K562 (cell line): ENCODE results near the gene ZNF780A. TPM values are rescaled to one million over a fixed set of nuclear protein-coding genes. Genes with fewer than 3 reads are reported as not detected.

Experiments
- ATAC-seq: fragments of 200-7000 bp; cut with Tn5 transposase; 3 replicates; pipeline ENCODE4 v1.9.1; 2020; ENCODE audit warnings: moderate library complexity
- BruUV-seq: library from RNA; stranded (reverse); fragments of 400-500 nt; replicated peaks from 2 replicates; lab custom pipeline; 2021; lab: Mats Ljungman, UMichigan
- CTCF ChIA-PET: fragments of 300-600 bp; formaldehyde crosslinking; extraction: SDS; loops from one replicate; lab custom pipeline; 2021; ENCODE audit warnings: low intra/inter-chr PET ratio; lab: Yijun Ruan, JAX
- POLR2A ChIA-PET: fragments of 300-600, 350-650 bp; sonication (Branson Sonifier 250); formaldehyde crosslinking; extraction: SDS; loops from one replicate; lab custom pipeline; 2021; ENCODE audit warnings: antibody characterized with exemption, inconsistent platforms; lab: Yijun Ruan, JAX
- DNase-seq, 4 experiments: peaks; one replicate each; pipeline versions ENCODE4 v3.0.0 to v3.0.0-alpha.2; 2011 to 2018; ENCODE audit warnings: low spot score in 3 of 4, mixed read lengths in 3 of 4; ENCODE audit errors: extremely low read depth in 1 of 4
- FAIRE-seq: peaks from 2 replicates; lab custom pipeline; 2011; peaks lifted over from hg19 to GRCh38; lab: Jason Lieb, UNC
- H2AFZ ChIP-seq: 2 replicates; pipeline ENCODE4 v1.6.0; 2011; ENCODE audit warnings: low read depth, low read length, control low read depth, inconsistent platforms
- H3K27ac ChIP-seq: fragments of 200-600 bp; 3 replicates; pipeline ENCODE4 v1.8.0; 2011; ENCODE audit warnings: low read depth, mild to moderate bottlenecking, control low read depth, inconsistent platforms, low read length, moderate library complexity, mixed read lengths; ENCODE audit errors: extremely low read depth
- H3K27me3 ChIP-seq, 2 experiments: fragments of 300-600 bp in 1 of 2; 2 replicates in 1 of 2; 3 replicates in 1 of 2; pipeline versions ENCODE4 v1.6.0 to v1.8.0; 2011; ENCODE audit warnings: inconsistent platforms in 2 of 2, low read length in 2 of 2, mild to moderate bottlenecking in 1 of 2, mixed read lengths in 1 of 2, moderate library complexity in 1 of 2; ENCODE audit not compliant: control insufficient read depth in 2 of 2, insufficient read depth in 2 of 2
- H3K36me3 ChIP-seq: fragments of 300-600 bp; 3 replicates; pipeline ENCODE4 v1.8.0; 2011; ENCODE audit warnings: mild to moderate bottlenecking, low read length, inconsistent platforms; ENCODE audit not compliant: control insufficient read depth, insufficient read depth
- H3K4me1 ChIP-seq, 2 experiments: fragments of 200-600 bp in 1 of 2; replicated peaks in 1 of 2; 2 replicates in 1 of 2; 3 replicates in 1 of 2; pipeline versions ENCODE4 v1.5.1 to v1.8.0; 2011; ENCODE audit warnings: inconsistent platforms in 2 of 2, low read length in 2 of 2, mild to moderate bottlenecking in 1 of 2, mixed read lengths in 1 of 2, moderate library complexity in 1 of 2; ENCODE audit not compliant: control insufficient read depth in 2 of 2, insufficient read depth in 2 of 2
- H3K4me2 ChIP-seq: 2 replicates; pipeline ENCODE4 v1.6.1; 2011; ENCODE audit warnings: low read length, control low read depth, inconsistent platforms, mixed read lengths; ENCODE audit not compliant: insufficient read depth
- H3K4me3 ChIP-seq: fragments of 200-600 bp; sonication (generic), shearing (Covaris generic); 2 replicates; pipeline ENCODE4 v1.5.1; 2016; ENCODE audit warnings: control low read depth, inconsistent platforms
- H3K79me2 ChIP-seq: fragments of 200-600 bp; 3 replicates; pipeline ENCODE4 v1.8.0; 2011; ENCODE audit warnings: low read length, inconsistent platforms; ENCODE audit not compliant: control insufficient read depth, insufficient read depth
- H3K9ac ChIP-seq, 2 experiments: 2 replicates each; pipeline versions ENCODE4 v1.6.0 to v1.6.1; 2011; ENCODE audit warnings: low read depth in 2 of 2, low read length in 2 of 2, control low read depth in 1 of 2, inconsistent platforms in 1 of 2, mild to moderate bottlenecking in 1 of 2, mixed read lengths in 1 of 2; ENCODE audit not compliant: insufficient read depth in 1 of 2
- H3K9me1 ChIP-seq: one replicate; pipeline ENCODE4 v1.6.0; 2011; ENCODE audit warnings: inconsistent platforms, mild to moderate bottlenecking, low read length, moderate library complexity; ENCODE audit not compliant: control insufficient read depth, insufficient read depth
- H3K9me3 ChIP-seq: replicated peaks from 2 replicates; pipeline ENCODE4 v1.5.1; 2011; ENCODE audit warnings: low read depth, low read length, inconsistent platforms; ENCODE audit not compliant: control insufficient read depth, insufficient read depth
- H4K20me1 ChIP-seq: replicated peaks from 2 replicates; pipeline ENCODE4 v1.6.1; 2011; ENCODE audit warnings: low read length, inconsistent platforms, mixed read lengths; ENCODE audit not compliant: control insufficient read depth, insufficient read depth
- ARID2 ChIP-seq: fragments of 450-650 bp; IDR thresholded peaks from 2 replicates; pipeline ENCODE4 v1.6.1; 2017; ENCODE audit warnings: antibody characterized with exemption, mild to moderate bottlenecking
- CTBP1 ChIP-seq: fragments of 450-650 bp; IDR thresholded peaks from 2 replicates; pipeline ENCODE4 v1.6.1; 2016; ENCODE audit warnings: borderline replicate concordance
- GTF2E2 ChIP-seq: fragments of 200-800 bp; sonication (Bioruptor generic); IDR thresholded peaks from 2 replicates; pipeline ENCODE4 v1.6.1; 2016; ENCODE audit warnings: missing genetic modification characterization, missing compliant biosample characterization
- PHB ChIP-seq: fragments of 250-450 bp; sonication (Bioruptor Pico); IDR thresholded peaks from 2 replicates; pipeline ENCODE4 v1.5.0; 2021
- RAD21 ChIP-seq, 2 experiments: fragments of 250-450 bp in 1 of 2; fragments of 450-650 bp in 1 of 2; sonication (Bioruptor Pico) in 1 of 2; formaldehyde crosslinking in 1 of 2; IDR thresholded peaks in 1 of 2; conservative IDR thresholded peaks in 1 of 2; 2 replicates each; pipeline versions ENCODE4 v1.4.0 to v1.8.0; 2020 to 2022; ENCODE audit warnings: mild to moderate bottlenecking in 2 of 2, moderate library complexity in 1 of 2
- STAG1 ChIP-seq: sonication (generic); formaldehyde crosslinking; IDR thresholded peaks from 2 replicates; pipeline ENCODE4 v1.5.0; 2020; ENCODE audit warnings: missing genetic modification reagents, borderline replicate concordance
- ZNF436 ChIP-seq: fragments of 250-450, 450-650 bp; sonication (Bioruptor Pico); formaldehyde crosslinking; IDR thresholded peaks from 2 replicates; pipeline ENCODE4 v1.7.0; 2020; ENCODE audit warnings: mild to moderate bottlenecking
- ZNF696 ChIP-seq: fragments of 250-450 bp; sonication (Bioruptor Pico); conservative IDR thresholded peaks from 2 replicates; pipeline ENCODE4 v1.4.0; 2020; ENCODE audit warnings: mild to moderate bottlenecking, moderate library complexity
- WGBS: fragments of 100-300 bp; shearing (Covaris generic); methylation state at CpG from one replicate; pipeline ENCODE4 v1.1.6; 2016; ENCODE audit warnings: low coverage, mixed read lengths; ENCODE audit not compliant: insufficient coverage; ENCODE audit errors: missing lambda C conversion rate; 5-methylcytosine and 5-hydroxymethylcytosine counted together
- in situ Hi-C: fragments of 300-500 bp; cut with MboI; formaldehyde crosslinking; loops from 4 replicates; pipeline ENCODE4 v1.15.0; 2018; ENCODE audit warnings: inconsistent platforms, mixed read lengths
- intact Hi-C: fragments of 100-400 bp; cut with micrococcal nuclease; formaldehyde crosslinking; loops from 2 replicates; pipeline ENCODE4 v1.14.2; 2022
- polyA plus RNA-seq, 8 experiments: library from polyadenylated mRNA; depleted of rRNA in 4 of 8; stranded (reverse) in 5 of 8; unstranded in 3 of 8; fragments of >200 nt; fragmentation: Nextera tagmentation in 2 of 8; fragmentation: Illumina TruSeq in 1 of 8; extraction: Ambion mirVana in 2 of 8; extraction: Trizol in 1 of 8; gene quantifications; 2 replicates each; pipeline versions ENCODE4 v1.2.1 to v1.2.3, GENCODE V29; 2011 to 2014; ENCODE audit warnings: inconsistent platforms in 1 of 8, missing spikeins in 1 of 8
- total RNA-seq, 7 experiments: library from RNA; depleted of rRNA in 6 of 7; stranded (reverse); fragments of >200 nt in 6 of 7; fragmentation: Illumina TruSeq in 2 of 7; extraction: Trizol in 2 of 7; gene quantifications; 2 replicates each; pipeline versions ENCODE4 v1.2.1 to v1.2.3, GENCODE V29; 2011 to 2021; ENCODE audit warnings: low replicate concordance in 1 of 7
- TF ChIP-seq, protein P1 (sequence below): fragments of 450-650 bp; IDR thresholded peaks from 2 replicates; pipeline ENCODE4 v1.6.1; 2016; ENCODE audit warnings: mild to moderate bottlenecking, moderate library complexity

ZNF780A gene
- total and polyA plus RNA-seq, 9 of the 15 experiments (the other 6 are each of a cell fraction or from before 2014, with no cell fraction given) = 11.7 to 36.1 (median 25.8) TPM

DNA sequence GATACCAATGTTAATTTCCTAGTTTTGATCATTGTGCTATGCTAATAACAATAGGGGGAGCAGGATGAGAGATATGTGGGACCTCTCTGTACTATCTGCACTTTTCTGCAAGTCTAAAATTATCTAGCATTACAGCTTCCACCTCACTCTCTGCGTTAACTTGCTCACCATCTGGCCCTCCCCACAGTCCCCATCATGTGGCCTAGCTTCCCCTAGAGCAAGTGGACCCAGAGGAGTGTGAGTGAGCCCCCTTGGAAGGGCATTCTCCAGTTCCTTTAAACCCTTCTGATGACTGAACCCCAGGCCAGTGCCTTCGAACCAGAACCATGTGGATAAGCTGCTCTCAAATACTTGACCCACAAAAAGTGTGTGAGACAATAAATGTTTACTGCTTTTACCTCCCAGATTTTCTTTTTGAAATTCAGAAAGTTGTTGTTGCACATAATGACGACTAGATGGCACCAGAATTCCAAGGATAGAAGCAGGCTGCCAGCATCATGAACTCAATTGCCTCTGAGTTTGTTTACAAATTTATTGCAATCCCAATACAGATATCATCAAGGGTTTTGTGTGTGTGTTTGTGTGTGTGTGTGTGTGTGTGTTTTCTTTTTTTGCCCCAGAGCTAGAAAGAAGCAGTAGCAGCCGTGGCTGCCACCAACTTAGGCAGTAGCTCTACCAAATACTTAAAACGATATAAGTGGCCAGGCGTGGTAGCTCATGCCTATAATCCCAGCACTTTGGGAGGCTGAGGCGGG is 49.0 kb upstream of the ZNF780A start:
- H3K27me3 ChIP-seq = peaks cover 6 to 10% of the 10 kb centered on the region in 2 experiments
- DNase-seq (peak; percentile 35 to 56 (median 44)), ATAC-seq (peak; percentile 52; the same call in 2 of the 3 replicates), FAIRE-seq (peak; percentile 97)
- WGBS = 13% methylated on average over 7 of the region's 7 CpGs
- ChIA-PET POLR2A (interaction anchor here (0.6 to 1.4 kb wide), 3 partner anchors 13 to 1183 kb away, joined by 3 to 6 read pairs (median 4); no protein-coding TSS in a partner anchor), CTCF (interaction anchor here (0.6 to 2.9 kb wide), 7 partner anchors 43 to 1123 kb away, joined by 3 to 24 read pairs (median 6); no protein-coding TSS in a partner anchor)
- H3K4me2 ChIP-seq = no peak overlapping the region
- in situ Hi-C loops (no loop called here), intact Hi-C loops (loop anchor here (2.0 to 10.0 kb wide), 3 partner anchors 83 to 347 kb away; no protein-coding TSS in a partner anchor)
- no TSS peak for BruUV-seq
- no peak overlapping the region for H3K9ac ChIP-seq
- no peaks in the 10 kb centered on the region for H4K20me1 ChIP-seq
- no peaks in the 10 kb centered on the region for H3K9me3 ChIP-seq
- no peaks in the 10 kb centered on the region for H3K9me1 ChIP-seq
- no peak overlapping the region for H3K4me3 ChIP-seq
- no peak overlapping the region for H2AFZ ChIP-seq
- no peaks in the 10 kb centered on the region; a peak in 1 of 5 replicates for H3K4me1 ChIP-seq
- no peaks in the 10 kb centered on the region for H3K36me3 ChIP-seq
- no peak overlapping the region for H3K27ac ChIP-seq
- H3K79me2 ChIP-seq = no peaks in the 10 kb centered on the region
- TF ChIP-seq RAD21 (CRISPR knock-in tag; conservative IDR thresholded peaks at IDR 0.05 in 1 of 2, IDR thresholded peaks at IDR 0.05 in 1 of 2) (peak; percentile 89 to 95), ZNF696 (no peak), GTF2E2 (tag) (no peak), STAG1 (CRISPR knock-in tag) (peak; percentile 61; the same call in 1 of the 2 replicates), CTBP1 (no peak), ARID2 (peak; percentile 57; the same call in 1 of the 2 replicates), PHB (CRISPR knock-in tag) (no peak), ZNF436 (CRISPR knock-in tag) (no peak)
- TF ChIP-seq, protein P1, sequence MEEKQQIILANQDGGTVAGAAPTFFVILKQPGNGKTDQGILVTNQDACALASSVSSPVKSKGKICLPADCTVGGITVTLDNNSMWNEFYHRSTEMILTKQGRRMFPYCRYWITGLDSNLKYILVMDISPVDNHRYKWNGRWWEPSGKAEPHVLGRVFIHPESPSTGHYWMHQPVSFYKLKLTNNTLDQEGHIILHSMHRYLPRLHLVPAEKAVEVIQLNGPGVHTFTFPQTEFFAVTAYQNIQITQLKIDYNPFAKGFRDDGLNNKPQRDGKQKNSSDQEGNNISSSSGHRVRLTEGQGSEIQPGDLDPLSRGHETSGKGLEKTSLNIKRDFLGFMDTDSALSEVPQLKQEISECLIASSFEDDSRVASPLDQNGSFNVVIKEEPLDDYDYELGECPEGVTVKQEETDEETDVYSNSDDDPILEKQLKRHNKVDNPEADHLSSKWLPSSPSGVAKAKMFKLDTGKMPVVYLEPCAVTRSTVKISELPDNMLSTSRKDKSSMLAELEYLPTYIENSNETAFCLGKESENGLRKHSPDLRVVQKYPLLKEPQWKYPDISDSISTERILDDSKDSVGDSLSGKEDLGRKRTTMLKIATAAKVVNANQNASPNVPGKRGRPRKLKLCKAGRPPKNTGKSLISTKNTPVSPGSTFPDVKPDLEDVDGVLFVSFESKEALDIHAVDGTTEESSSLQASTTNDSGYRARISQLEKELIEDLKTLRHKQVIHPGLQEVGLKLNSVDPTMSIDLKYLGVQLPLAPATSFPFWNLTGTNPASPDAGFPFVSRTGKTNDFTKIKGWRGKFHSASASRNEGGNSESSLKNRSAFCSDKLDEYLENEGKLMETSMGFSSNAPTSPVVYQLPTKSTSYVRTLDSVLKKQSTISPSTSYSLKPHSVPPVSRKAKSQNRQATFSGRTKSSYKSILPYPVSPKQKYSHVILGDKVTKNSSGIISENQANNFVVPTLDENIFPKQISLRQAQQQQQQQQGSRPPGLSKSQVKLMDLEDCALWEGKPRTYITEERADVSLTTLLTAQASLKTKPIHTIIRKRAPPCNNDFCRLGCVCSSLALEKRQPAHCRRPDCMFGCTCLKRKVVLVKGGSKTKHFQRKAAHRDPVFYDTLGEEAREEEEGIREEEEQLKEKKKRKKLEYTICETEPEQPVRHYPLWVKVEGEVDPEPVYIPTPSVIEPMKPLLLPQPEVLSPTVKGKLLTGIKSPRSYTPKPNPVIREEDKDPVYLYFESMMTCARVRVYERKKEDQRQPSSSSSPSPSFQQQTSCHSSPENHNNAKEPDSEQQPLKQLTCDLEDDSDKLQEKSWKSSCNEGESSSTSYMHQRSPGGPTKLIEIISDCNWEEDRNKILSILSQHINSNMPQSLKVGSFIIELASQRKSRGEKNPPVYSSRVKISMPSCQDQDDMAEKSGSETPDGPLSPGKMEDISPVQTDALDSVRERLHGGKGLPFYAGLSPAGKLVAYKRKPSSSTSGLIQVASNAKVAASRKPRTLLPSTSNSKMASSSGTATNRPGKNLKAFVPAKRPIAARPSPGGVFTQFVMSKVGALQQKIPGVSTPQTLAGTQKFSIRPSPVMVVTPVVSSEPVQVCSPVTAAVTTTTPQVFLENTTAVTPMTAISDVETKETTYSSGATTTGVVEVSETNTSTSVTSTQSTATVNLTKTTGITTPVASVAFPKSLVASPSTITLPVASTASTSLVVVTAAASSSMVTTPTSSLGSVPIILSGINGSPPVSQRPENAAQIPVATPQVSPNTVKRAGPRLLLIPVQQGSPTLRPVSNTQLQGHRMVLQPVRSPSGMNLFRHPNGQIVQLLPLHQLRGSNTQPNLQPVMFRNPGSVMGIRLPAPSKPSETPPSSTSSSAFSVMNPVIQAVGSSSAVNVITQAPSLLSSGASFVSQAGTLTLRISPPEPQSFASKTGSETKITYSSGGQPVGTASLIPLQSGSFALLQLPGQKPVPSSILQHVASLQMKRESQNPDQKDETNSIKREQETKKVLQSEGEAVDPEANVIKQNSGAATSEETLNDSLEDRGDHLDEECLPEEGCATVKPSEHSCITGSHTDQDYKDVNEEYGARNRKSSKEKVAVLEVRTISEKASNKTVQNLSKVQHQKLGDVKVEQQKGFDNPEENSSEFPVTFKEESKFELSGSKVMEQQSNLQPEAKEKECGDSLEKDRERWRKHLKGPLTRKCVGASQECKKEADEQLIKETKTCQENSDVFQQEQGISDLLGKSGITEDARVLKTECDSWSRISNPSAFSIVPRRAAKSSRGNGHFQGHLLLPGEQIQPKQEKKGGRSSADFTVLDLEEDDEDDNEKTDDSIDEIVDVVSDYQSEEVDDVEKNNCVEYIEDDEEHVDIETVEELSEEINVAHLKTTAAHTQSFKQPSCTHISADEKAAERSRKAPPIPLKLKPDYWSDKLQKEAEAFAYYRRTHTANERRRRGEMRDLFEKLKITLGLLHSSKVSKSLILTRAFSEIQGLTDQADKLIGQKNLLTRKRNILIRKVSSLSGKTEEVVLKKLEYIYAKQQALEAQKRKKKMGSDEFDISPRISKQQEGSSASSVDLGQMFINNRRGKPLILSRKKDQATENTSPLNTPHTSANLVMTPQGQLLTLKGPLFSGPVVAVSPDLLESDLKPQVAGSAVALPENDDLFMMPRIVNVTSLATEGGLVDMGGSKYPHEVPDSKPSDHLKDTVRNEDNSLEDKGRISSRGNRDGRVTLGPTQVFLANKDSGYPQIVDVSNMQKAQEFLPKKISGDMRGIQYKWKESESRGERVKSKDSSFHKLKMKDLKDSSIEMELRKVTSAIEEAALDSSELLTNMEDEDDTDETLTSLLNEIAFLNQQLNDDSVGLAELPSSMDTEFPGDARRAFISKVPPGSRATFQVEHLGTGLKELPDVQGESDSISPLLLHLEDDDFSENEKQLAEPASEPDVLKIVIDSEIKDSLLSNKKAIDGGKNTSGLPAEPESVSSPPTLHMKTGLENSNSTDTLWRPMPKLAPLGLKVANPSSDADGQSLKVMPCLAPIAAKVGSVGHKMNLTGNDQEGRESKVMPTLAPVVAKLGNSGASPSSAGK = no peak
